OCI-M1 (cell line): ENCODE results near the gene EEF1AKMT4.

Source experiments
- DNase-seq: peaks from one replicate; lab custom pipeline; 2025; lab: John Stamatoyannopoulos, UW

The EEF1AKMT4 gene

GRCh38 chr3:184298759-184299487 is 49.5 kb downstream of the EEF1AKMT4 start, which contains the start of gene PSMD2:
Gene PSMD2 (plus strand): TSS chr3:184299241. CDS start chr3:184299267, 26 bp downstream.
- DNase-seq, result peak; percentile 94

- no peak for DNase-seq
Measured at GRCh38 chr3:184299488-184300377, 50.3 kb downstream of the EEF1AKMT4 start.

GRCh38 chr3:184300378-184300720 is 50.9 kb downstream of the EEF1AKMT4 start:
- no peak for DNase-seq

GRCh38 chr3:184305577-184305976 is 56.1 kb downstream of the EEF1AKMT4 start:
- DNase-seq, result peak; percentile 10

GRCh38 chr3:184306341-184306972 is 57.0 kb downstream of the EEF1AKMT4 start:
- DNase-seq, result no peak

GRCh38 chr3:184307915-184308314 is 58.4 kb downstream of the EEF1AKMT4 start:
- no peak for DNase-seq
